HFF-Myc (cell line): ENCODE results near the gene ZFAND6.

Source experiments
- DNase-seq: peaks from one replicate; pipeline ENCODE4 v3.0.0-alpha.2; 2011; ENCODE audit warnings: low read depth; ENCODE audit errors: extremely low read depth
- H3K4me3 ChIP-seq: replicated peaks from 2 replicates; pipeline ENCODE4 v1.5.1; 2011; ENCODE audit warnings: low read depth, mild to moderate bottlenecking, control low read depth, low read length
- TF ChIP-seq, protein P1 (sequence below): IDR thresholded peaks from 2 replicates; pipeline ENCODE4 v1.5.1; 2012; ENCODE audit warnings: mild to moderate bottlenecking, low read depth, low read length, control low read depth; ENCODE audit errors: missing control alignments

The ZFAND6 gene

DNA sequence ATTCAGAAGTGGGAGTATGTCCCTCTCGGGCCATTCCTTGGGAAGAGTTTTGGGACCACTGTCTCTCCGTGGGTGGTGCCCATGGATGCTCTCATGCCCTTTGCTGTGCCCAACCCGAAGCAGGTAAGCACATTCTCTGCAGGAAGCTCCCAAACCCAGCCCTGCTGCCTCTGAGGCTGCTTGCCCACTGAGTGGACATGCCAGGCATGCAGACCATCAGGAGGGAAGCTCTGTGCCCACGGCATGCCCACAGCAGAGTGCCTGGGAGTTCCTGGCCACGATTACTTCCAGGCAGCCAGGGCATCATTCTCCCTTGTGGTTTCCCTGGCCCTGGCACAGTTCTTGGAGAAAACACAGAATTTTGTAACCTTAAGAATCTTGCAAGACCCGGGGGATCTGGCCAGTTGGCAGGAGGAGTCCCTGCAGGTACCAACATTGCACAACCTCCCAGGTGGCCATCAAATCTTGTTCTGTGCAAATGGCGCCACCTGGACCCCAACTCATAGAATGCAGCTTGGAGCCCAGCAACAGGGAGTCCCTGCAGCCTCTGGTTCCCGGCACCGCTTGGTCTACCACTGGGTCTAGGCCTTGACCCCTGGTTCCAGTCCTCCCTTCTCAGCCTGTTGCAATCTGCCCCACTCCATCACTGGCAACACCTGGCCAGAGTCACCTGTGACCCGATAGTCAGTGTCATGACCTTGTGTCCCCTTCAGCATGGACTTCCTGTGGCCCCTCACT lies 113.7 kb downstream of the ZFAND6 start:
- H3K4me3 ChIP-seq: no peak overlapping the region
- TF ChIP-seq, protein P1, sequence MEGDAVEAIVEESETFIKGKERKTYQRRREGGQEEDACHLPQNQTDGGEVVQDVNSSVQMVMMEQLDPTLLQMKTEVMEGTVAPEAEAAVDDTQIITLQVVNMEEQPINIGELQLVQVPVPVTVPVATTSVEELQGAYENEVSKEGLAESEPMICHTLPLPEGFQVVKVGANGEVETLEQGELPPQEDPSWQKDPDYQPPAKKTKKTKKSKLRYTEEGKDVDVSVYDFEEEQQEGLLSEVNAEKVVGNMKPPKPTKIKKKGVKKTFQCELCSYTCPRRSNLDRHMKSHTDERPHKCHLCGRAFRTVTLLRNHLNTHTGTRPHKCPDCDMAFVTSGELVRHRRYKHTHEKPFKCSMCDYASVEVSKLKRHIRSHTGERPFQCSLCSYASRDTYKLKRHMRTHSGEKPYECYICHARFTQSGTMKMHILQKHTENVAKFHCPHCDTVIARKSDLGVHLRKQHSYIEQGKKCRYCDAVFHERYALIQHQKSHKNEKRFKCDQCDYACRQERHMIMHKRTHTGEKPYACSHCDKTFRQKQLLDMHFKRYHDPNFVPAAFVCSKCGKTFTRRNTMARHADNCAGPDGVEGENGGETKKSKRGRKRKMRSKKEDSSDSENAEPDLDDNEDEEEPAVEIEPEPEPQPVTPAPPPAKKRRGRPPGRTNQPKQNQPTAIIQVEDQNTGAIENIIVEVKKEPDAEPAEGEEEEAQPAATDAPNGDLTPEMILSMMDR: peak; percentile 82
- no peak for DNase-seq

DNA sequence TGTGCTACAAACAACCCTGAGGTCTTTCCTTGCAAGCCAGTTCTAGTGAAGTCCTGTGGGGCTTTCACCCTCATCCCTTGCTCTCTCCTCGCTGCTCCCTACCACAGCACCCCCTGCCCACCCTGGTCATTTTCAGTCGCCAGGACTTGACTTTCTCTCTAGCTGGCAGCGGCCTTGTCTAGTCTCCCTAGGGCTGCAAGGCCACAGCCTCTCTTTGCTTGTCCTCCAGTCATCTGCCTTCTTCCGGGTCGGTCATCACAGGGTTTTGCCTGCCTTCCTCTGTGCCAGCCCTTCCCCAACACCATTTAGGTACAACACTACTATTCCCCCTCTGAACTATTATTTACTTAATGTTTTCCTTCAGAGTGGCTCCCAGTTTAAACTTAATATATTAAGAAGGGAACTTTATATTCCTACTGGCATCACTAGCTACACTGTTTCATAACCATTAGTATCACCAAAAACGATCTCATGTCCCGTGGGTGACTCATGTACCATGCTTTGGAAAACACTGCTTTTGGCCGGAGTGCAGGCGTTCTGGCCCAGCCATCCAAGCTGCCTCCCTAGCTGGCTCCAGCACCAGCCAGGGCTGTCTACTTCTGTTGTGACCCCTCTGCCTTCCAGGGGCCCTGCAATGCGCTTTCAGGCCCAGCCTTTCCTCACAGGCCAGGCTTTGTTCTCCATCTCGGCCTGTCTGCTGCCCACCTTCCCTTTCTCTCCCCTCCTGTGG lies 114.7 kb downstream of the ZFAND6 start:
- DNase-seq: no peak
- H3K4me3 ChIP-seq: no peak overlapping the region

DNA sequence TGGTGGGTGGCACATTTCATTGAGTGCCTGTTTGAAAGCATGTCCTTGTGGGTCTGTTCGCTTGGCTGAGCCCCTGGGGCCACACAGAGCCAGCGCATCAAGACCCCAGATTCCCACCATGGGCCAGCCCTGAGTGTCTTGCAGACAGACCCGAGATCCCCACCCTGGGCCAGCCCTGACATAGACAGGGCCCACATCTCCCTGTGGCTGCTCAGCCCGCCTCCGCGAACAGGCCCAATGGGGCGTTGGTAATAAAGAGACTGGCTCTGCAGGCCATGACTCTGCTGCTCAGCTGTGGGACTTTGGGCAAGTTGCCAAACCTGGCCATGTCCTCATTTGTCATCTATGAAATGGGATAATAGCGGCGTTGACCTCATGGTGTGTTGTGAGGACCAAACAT lies 116.0 kb downstream of the ZFAND6 start:
- no peak for DNase-seq
- TF ChIP-seq, protein P1: no peak
- H3K4me3 ChIP-seq: no peak overlapping the region

More for the DNA sequence above, 114.7 kb downstream of the ZFAND6 start:
- TF ChIP-seq, protein P1: no peak

DNA sequence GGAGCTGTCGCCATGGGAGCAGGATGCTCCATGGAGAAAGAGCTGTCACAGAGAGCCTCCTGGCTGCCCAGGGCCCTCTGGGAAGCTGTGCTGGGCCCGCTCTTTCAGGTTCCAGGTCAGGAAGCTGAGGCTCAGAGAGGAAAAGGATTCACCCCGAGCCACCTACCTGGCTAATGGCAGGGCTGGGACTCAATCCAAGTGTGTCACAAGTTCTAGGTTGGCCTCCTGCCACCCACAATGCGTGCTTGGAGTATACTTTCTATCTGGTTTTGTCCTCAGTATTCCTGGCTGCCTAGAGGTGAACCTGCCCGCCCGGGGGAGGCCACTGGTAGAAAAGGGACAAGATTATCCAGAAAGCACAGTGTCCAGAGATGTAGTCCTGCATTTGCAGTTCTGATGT lies 117.0 kb downstream of the ZFAND6 start:
- TF ChIP-seq, protein P1: no peak
- H3K4me3 ChIP-seq: no peak overlapping the region
- DNase-seq: no peak

DNA sequence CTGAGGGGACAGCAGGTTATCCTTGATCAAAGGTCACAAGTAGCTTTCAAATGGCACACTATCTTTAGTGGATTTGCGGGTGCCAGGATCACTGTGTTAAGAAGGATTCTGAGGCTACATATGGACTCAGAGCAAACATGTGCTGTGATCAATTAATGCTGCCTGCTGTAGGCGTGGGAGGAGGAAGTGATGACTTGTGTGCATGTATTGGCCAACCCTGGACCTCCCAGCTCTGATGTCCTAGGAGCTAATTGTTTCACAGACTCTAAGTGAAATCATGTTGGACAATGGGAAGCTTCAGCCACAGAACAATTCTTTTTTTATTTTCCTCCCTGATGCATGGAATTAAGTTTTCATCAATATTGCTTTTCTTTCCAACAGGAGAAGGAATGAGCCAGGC lies 117.7 kb downstream of the ZFAND6 start:
- TF ChIP-seq, protein P1: no peak
- no peak overlapping the region for H3K4me3 ChIP-seq
- no peak for DNase-seq

DNA sequence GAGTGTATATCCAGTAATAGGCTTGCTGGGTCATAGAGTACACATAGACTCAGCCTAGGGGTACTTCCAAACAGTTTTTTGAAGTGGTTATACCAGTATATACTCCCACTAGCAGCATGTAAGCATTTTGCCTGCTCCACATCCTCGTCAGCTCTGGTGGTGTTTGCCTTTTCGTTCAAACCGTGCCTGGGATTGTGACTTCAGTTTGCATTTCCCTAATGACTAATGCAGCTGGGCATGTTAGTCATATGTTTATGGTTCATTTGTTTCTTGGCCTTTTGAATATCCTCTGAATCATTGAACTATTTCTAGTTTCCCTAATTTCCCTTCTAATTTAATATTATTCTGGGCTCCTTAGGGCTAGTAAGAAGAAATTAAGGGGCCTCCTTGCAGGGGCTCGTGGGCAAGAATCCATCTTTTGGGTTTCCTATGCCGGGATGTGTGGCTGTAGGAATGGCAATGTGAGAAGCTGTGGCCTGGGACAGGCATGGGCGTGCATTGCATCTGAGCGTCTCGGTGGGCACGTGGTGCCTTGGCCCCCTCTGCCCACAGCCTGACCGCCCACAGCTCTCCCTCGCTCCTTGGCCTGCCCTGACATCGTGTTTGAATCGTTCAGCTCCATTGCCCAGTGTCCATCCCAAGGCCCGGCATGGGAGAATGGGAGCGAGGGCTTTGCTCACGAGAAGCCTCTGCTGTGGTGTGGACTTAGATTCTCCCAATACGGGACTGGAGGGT lies 119.7 kb downstream of the ZFAND6 start:
- DNase-seq: peak; percentile 73
- no peak overlapping the region for H3K4me3 ChIP-seq
- TF ChIP-seq, protein P1: no peak
